KMS-11 (cell line): ENCODE results near the gene TAF4.
A peak's percentile ranks its signal among the peaks of the same experiment; 100 is the strongest.

ENCODE experiments used
- H2AFZ ChIP-seq: fragments of 200-600 bp; sonication (generic); 2 replicates; pipeline ENCODE4 v1.6.1; 2016; ENCODE audit warnings: antibody characterized with exemption, mixed run types, low read depth
- H3K27ac ChIP-seq: fragments of 200-600 bp; sonication (generic); 2 replicates; pipeline ENCODE4 v1.6.1; 2016; ENCODE audit warnings: mild to moderate bottlenecking, mixed run types
- H3K27me3 ChIP-seq: fragments of 200-600 bp; sonication (generic); 2 replicates; pipeline ENCODE4 v1.6.1; 2017; ENCODE audit warnings: mild to moderate bottlenecking, low read depth, mixed run types, moderate library complexity; ENCODE audit not compliant: insufficient read depth
- H3K36me3 ChIP-seq: fragments of 200-600 bp; sonication (generic); 2 replicates; pipeline ENCODE4 v1.6.1; 2017; ENCODE audit warnings: mild to moderate bottlenecking, mixed run types; ENCODE audit not compliant: insufficient read depth
- H3K4me1 ChIP-seq: fragments of 200-600 bp; sonication (generic); 2 replicates; pipeline ENCODE4 v1.6.1; 2016; ENCODE audit warnings: mild to moderate bottlenecking, low read depth, mixed run types; ENCODE audit not compliant: poor library complexity, severe bottlenecking
- H3K4me2 ChIP-seq: fragments of 200-600 bp; sonication (generic); 2 replicates; pipeline ENCODE4 v1.7.0; 2016; ENCODE audit warnings: mild to moderate bottlenecking, mixed run types
- H3K4me3 ChIP-seq: fragments of 200-600 bp; sonication (generic); IDR thresholded peaks from 2 replicates; pipeline ENCODE4 v1.6.1; 2017; ENCODE audit warnings: low read depth, low read length, mixed read lengths; ENCODE audit not compliant: insufficient read depth
- H3K79me2 ChIP-seq: fragments of 200-600 bp; sonication (generic); 2 replicates; pipeline ENCODE4 v1.6.1; 2016; ENCODE audit warnings: low read depth, mixed run types; ENCODE audit not compliant: insufficient read depth
- H3K9ac ChIP-seq: fragments of 200-600 bp; sonication (generic); 2 replicates; pipeline ENCODE4 v1.6.1; 2016; ENCODE audit warnings: mild to moderate bottlenecking, mixed run types
- H4K20me1 ChIP-seq: fragments of 200-600 bp; sonication (generic); 2 replicates; pipeline ENCODE4 v1.6.1; 2016; ENCODE audit warnings: mild to moderate bottlenecking, mixed run types; ENCODE audit not compliant: insufficient read depth
- TF ChIP-seq, protein P1 (sequence below): fragments of 200-600 bp; sonication (generic); conservative IDR thresholded peaks from 2 replicates; pipeline ENCODE4 v1.6.1; 2017; ENCODE audit warnings: low read depth, mild to moderate bottlenecking, antibody characterized with exemption, low read length, moderate library complexity, mixed read lengths

The TAF4 gene

DNA sequence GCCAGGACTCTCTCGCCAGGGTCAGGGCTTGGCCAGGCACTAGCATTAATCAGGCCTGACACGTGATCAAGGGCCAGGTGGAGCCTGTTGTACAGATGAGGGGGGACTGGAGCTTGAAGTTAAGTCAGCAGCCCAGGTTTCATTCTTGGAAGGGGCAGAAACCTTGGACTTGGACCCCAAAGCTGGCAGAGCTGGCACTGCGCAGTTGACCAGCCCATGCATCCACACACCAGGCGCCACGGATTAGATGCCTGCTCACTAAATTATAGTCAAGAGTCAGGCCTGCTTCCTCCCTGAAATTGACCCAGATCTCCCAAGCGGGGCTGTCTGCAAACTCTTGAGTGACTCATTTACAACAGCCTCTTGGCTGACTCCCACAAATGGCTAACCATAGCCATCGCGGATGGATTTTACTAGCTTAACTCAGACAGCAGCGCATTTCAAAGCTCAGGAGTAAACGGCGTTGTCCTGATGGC is 4.1 kb upstream of the TAF4 start:
- Histone ChIP-seq H3K36me3 (no peaks in the 10 kb centered on the region), H3K27me3 (no peaks in the 10 kb centered on the region), H3K4me1 (peaks cover 7% of the 10 kb centered on the region), H3K9ac (no peak overlapping the region), H4K20me1 (no peaks in the 10 kb centered on the region), H3K79me2 (no peaks in the 10 kb centered on the region), H2AFZ (no peak overlapping the region), H3K4me2 (no peak overlapping the region), H3K27ac (no peak overlapping the region), H3K4me3 (no peak overlapping the region)
- TF ChIP-seq, protein P1, sequence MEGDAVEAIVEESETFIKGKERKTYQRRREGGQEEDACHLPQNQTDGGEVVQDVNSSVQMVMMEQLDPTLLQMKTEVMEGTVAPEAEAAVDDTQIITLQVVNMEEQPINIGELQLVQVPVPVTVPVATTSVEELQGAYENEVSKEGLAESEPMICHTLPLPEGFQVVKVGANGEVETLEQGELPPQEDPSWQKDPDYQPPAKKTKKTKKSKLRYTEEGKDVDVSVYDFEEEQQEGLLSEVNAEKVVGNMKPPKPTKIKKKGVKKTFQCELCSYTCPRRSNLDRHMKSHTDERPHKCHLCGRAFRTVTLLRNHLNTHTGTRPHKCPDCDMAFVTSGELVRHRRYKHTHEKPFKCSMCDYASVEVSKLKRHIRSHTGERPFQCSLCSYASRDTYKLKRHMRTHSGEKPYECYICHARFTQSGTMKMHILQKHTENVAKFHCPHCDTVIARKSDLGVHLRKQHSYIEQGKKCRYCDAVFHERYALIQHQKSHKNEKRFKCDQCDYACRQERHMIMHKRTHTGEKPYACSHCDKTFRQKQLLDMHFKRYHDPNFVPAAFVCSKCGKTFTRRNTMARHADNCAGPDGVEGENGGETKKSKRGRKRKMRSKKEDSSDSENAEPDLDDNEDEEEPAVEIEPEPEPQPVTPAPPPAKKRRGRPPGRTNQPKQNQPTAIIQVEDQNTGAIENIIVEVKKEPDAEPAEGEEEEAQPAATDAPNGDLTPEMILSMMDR = no peak

DNA sequence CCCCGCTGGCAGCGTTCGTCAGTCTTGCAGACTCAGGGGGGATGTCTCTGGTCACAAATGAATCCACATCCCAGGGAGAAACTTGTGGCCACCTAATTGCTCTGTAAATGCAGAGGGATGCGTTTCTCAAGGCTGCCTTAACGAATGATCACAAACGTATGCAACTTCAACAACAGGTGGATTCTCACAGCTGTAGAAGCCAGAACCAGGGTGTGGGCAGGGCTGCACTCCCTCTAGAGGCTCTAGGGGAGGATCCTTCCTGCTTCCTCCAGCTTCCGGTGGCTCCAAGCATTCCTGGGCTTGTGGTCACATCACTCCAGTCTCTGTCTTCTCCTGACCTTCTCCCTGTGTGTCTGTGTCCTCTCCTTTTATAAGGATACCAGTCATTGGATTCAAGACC is 3.3 kb upstream of the TAF4 start:
- no peaks in the 10 kb centered on the region for H3K27me3 ChIP-seq
- no peaks in the 10 kb centered on the region for H4K20me1 ChIP-seq
- no peak overlapping the region for H2AFZ ChIP-seq
- H3K27ac ChIP-seq = no peak overlapping the region
- peaks cover 8% of the 10 kb centered on the region for H3K4me1 ChIP-seq
- peaks cover 3% of the 10 kb centered on the region; the same call in 1 of the 2 replicates for H3K79me2 ChIP-seq
- no peak overlapping the region for H3K4me3 ChIP-seq
- no peak overlapping the region for H3K4me2 ChIP-seq
- TF ChIP-seq, protein P1 = no peak
- H3K9ac ChIP-seq = no peak overlapping the region
- H3K36me3 ChIP-seq = no peaks in the 10 kb centered on the region

DNA sequence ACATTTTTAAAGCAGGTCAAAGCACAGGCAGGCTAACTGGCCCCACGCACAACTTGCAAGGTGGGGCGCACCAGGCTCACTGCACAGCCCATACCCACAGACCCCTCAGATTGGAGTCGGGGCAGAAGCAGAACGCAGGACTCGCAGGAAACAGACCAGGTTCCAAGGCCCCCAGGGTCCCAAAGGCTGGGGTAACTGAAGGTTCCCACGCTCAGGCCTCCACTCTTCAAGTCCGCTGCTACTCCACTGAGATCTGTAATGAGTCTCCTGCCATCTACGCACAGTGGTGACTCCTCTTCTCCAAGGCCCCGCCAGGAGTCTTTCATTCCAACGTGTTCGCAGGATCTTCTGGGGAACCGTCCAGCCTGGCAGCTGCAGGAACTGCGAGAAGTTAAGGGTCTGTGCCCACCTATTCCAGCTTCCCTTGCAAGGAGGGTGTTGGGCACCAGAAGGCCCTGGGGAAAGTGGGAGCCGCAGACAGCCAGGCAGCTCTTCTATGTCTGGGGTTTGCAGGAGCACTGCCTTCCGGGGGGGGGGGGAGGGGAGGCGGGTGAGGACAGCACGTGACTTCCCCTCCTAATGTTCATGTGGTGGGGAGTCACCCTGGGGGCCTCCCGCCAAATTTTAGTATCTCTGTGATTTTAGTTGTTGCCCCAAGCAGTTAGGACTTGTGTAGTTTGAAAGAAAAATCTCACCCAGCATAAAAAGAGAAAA is 2.0 kb upstream of the TAF4 start:
- Histone ChIP-seq H3K4me2 (no peak overlapping the region; the same call in 1 of the 2 replicates), H4K20me1 (peaks cover 6% of the 10 kb centered on the region; the same call in 1 of the 2 replicates), H3K4me1 (peaks cover 18% of the 10 kb centered on the region), H3K27me3 (no peaks in the 10 kb centered on the region), H3K36me3 (no peaks in the 10 kb centered on the region), H3K9ac (no peak overlapping the region), H3K4me3 (no peak overlapping the region), H3K27ac (no peak overlapping the region), H3K79me2 (peaks cover 16% of the 10 kb centered on the region), H2AFZ (no peak overlapping the region)
- TF ChIP-seq, protein P1 = no peak

DNA sequence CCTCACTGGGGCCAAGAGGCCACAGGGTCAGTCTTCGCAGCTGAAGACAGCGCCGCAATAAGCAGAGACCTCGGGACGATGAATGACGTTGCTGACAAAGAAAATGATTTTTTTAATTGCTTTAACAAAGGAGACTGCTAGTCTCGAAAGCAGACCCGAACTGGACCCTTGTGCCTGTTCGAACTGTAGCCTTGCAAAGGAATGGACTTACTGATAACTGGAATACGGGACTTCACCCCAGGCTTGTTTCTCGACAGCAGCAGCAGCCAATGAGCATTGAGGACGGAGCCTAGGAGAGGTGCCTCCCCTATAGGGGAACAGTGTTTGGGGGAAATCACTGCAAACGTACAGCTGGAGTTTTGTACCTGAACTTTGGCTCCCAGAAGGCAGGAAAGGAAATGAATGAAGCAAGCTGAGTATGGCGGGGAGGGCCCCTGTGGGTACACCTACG is 1.3 kb upstream of the TAF4 start:
- peak overlapping the region; percentile 78 for H3K4me2 ChIP-seq
- peak overlapping the region; percentile 57; the same call in 1 of the 2 replicates for H2AFZ ChIP-seq
- TF ChIP-seq, protein P1 = no peak
- peaks cover 22% of the 10 kb centered on the region for H3K4me1 ChIP-seq
- no peak overlapping the region; the same call in 1 of the 2 replicates for H3K9ac ChIP-seq
- no peak overlapping the region for H3K4me3 ChIP-seq
- H4K20me1 ChIP-seq = peaks cover 7% of the 10 kb centered on the region; the same call in 1 of the 2 replicates
- no peak overlapping the region for H3K27ac ChIP-seq
- peaks cover 23% of the 10 kb centered on the region for H3K79me2 ChIP-seq
- H3K27me3 ChIP-seq = no peaks in the 10 kb centered on the region
- H3K36me3 ChIP-seq = no peaks in the 10 kb centered on the region
